Stimulated activated CD8-positive, alpha-beta memory T cell treated with anti-CD3 and anti-CD28 coated beads, Interleukin-7, amount 100 ng/mL, for 48 hours (primary cell): ENCODE results near the gene SUSD2.

Experiments used
- DNase-seq, 2 donors: peaks; one replicate each; pipeline ENCODE4 v3.0.0-alpha.2; 2020; ENCODE audit warnings: low read depth in 1 of 2; ENCODE audit errors: extremely low read depth in 1 of 2

The SUSD2 gene

DNA sequence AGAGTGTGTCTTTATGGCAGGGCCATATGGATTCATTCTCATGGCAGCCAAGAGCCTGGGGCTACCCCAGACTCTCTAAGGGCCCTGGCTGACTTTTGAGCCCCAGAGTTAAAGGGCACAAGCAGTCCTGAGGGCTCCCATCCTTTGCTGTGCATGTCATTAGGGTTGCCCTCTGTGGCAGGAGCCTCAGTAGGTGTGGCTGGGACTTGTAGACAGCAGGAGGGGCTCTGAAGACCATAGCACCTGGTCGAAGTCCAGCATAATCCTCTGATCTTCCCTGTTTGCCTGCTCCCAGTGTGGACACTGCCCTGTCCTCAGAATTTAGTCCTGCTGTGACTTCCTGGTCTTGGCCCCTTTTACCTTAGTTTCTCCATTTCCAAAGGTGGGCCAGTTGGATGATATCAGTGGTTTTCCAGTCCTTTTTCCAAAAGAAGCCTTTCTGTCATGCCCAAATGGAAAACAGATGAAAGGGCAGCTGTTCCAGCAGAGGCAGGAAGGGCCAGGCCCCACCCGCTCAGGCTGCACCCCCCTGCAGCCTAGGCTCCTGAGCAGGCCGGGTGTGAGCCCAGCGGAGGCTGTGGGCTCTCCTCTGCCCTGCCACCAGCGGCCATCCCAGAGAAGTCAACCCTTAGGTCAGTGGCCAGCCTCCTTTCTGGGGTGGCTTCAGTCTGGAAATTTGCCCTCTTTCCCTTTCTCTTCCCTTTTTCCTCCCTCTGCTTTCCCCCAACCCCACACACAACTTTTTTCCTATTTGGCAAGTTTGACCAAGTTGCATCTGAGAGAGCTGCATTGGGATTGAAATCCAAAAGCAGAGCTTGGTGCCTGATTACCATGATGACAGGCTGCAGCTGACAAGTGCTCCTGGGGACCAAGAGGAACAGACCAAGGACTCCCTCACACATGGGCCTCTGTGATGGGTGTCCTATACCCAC, 32.8 kb upstream of the SUSD2 start:
- DNase-seq = no peak

DNA sequence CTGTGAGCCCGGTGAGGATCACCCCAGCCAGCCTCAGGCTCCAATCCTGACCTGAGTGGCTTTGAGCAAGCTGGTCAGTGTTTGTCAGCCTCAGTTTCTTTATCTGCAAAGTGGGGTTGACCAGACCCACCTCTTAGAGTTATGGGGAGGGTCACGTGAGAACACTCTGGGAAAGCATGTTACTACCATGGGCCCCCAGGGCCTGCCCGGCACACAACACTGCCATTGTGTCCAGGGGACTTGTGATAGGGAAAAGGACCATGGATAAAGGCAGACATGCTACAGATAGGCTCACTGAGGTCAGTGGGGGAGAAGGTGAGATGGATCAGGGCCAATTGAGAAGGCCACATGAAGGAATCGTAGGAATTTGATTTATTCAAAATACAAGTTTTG, 32.1 kb upstream of the SUSD2 start:
- no peak for DNase-seq

- no peak for DNase-seq
Measured at GRCh38 chr22:24153353-24153752, 27.9 kb upstream of the SUSD2 start.

DNA sequence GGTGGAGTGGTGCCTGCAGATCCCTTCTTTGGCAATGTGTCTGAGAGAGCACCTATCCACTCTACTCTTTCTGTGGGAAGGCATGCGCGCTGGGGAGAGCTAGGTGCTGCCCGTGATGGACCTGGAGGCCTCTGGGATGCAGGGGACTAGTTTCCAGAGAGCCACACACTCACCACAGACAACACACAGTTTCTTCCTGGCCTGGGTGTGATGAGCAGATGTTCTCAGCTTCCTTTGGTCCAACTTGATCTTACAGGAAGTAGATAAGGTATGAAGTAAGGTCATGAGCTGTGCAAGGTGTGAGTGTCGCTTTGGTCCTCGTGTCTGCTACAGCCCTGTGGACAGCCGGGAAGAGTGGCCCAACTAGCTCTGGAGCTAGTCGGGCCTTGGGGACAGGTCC, 27.3 kb upstream of the SUSD2 start:
- no peak for DNase-seq

DNA sequence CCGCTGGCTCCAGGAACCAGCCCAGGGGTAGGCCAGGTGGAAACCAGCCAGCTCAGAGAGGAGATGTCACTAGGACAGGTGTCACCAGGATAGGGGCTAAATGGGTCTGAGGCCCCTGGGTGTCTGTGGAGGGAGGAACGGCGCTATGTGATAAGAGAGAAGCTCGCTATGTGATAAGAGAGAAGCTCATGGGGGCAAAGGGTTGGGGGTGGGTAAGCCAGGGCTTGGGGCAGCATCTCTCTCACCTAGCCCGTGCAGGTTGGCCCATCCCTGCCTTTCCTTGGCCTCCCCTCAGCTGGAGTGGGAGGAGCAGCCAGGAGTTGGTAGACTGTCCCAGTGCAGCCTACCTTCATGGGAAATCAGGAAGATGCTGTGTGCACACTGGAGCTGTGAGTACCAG, 26.5 kb upstream of the SUSD2 start:
- DNase-seq = no peak

DNA sequence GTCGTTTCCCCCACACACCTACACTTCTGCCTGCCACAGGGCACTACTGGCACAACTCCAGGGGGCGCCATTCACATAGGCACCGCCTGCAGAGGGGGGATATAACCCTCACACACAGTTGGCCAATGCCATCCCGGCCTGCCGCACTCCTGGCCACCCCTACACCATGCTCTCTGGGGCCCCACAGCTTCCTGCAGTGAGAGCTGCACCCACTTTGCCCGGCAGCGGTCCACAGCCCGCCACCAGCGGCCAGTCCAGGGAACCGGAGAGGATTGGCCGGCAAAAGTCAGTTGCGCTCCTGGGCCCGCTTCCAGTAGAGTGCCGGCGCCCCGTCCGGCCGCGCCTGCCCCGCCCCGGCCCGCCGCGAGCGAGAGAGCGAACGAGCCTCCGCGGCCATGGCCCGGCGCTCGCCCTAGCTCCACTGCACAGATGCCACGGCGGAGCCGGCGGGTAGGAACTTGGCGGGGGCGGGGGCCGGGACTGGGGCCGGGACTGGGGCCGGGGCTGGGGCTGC, 25.6 kb upstream of the SUSD2 start:
- DNase-seq = no peak

- DNase-seq = peak; percentile 46 to 62
Measured at GRCh38 chr22:24156141-24156912, 25.0 kb upstream of the SUSD2 start.

GRCh38 chr22:24156913-24157821, 24.1 kb upstream of the SUSD2 start:
- DNase-seq = peak; percentile 70 to 80

GRCh38 chr22:24157822-24158135, 23.5 kb upstream of the SUSD2 start:
- no peak for DNase-seq

GRCh38 chr22:24159650-24160049, 21.6 kb upstream of the SUSD2 start:
- DNase-seq = no peak

DNA sequence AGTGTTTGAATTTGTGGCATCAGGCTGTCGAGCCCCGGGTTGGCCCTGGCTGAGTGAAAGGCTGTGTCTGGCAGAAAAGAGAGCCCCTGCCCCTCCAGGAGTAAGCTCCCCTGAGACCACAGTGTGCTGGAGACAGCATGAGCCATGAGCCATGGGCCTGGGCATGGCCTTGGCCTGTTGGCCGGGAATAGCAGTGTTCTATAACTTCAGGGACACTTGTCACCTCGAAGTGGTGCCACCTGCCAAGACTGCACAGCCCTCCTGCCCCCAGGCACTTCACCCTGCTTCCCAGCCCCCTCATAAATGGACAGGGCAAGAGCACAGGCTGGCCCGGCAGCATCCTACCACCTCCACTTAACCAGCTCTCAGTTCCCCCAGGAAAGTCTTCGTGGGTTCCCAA, 20.7 kb upstream of the SUSD2 start:
- no peak for DNase-seq

DNA sequence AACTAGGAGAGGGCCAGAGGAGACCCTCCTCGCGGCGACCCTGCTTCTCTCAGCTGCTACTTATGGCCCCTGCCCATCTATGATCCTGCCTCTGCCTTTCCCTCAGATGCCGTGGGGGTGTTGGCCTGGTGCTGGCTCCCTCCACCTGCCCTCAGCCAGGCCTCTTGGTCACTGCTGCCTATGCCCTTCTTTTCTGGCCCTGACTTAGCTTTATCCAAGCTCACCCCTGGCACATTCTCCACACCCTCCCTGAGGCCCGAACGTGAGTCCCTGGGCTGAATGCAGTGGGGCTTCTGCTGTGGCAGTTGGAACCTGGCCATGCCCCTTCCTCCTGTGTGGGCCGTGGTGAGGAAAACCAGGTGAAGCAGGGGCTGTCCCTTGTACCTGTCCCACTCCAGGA, 19.8 kb upstream of the SUSD2 start:
- no peak for DNase-seq

DNA sequence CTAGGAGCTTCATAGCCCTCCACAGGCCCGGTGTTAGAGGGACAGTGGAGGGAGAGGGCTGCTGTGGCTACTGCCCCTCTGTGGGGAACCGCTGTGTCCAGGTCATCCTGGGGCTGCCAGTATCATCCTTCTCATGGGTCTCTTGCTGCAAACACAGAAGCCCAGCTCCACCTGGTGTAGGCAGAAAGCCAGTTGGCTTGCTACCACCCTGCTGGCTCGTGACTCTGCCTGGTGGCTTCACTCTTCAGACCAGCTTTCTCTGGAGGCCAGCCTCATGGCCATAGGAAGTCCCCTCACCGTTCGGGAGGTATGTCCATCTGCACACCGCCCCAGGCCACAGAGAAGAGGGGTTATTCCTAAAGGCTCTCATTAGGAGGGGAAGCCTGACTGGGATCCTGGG, 19.4 kb upstream of the SUSD2 start:
- no peak for DNase-seq

- no peak for DNase-seq
Measured at GRCh38 chr22:24162436-24162835, 18.9 kb upstream of the SUSD2 start.

GRCh38 chr22:24164243-24164642, 17.0 kb upstream of the SUSD2 start:
- DNase-seq = no peak

DNA sequence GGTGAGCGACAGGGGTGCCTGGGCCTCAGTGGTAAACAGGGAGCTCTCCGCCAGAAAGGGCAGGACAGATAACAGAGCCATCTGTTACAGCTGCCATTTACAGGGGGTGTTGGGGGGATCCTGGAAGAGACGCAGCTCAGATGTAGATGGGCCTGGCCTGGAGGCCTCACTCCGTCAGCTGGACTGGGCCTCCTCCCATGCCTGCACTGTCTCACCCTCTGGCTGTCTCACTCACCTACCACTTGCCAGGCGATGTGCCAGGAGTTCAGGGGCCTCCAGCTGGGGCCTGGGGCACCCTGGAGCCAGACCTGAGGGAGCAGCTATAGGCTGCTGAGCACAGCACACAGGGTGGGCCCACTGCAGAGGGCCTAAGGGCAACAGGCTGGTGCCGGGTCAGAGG, 16.3 kb upstream of the SUSD2 start:
- no peak for DNase-seq

DNA sequence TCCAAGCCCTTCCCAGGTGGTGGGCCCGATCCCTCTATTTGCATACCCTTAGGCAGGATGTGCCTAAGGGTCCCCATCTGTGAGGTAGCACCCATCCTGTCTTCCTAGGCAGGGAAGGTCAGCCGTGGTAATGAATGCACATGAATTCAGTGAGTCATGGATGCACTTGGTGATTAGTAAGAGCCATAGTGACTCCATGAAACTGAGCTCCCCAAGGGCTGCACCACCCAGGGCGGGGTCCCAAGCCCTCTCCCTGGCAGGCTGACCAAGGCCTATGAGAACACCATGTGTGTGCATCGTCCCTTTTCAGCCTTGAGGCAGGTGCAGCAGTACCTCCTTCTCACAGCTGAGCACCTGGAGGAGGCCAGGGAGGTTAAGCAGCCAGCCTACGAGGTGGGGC, 15.6 kb upstream of the SUSD2 start:
- no peak for DNase-seq

- no peak for DNase-seq
Measured at GRCh38 chr22:24166811-24167210, 14.5 kb upstream of the SUSD2 start.

DNA sequence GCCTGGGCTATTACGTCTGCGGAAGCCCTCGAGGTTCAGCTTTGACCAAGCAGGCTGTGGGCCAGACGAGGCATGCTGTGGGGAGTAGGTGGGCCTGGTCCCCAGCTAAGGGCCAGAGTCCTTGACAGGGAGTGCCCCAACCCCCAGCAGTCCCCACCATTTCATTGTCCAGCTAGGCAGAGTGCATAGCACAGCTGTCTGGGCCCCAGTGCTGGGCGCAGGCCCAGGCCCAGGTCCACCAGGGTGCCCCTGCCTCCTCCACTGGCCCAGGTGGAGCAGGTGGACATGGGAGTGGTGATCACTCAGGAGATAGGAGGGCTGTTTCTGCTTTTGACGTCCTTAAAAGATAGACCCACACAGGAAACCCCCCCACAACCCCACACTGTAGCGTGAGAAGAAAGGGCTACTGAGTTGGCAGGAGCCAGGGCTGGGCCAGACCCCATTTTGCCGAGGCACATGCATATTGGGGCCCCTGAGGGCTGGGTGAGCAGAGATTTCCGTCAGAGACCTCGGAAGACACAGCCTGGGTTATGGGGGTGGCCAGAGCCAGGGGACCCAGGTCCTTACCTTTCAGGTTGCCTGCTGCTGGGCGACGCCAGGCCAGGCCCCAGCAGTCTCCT, 11.7 kb upstream of the SUSD2 start:
- DNase-seq = no peak

- DNase-seq = no peak
Measured at GRCh38 chr22:24170188-24170587, 11.1 kb upstream of the SUSD2 start.

DNA sequence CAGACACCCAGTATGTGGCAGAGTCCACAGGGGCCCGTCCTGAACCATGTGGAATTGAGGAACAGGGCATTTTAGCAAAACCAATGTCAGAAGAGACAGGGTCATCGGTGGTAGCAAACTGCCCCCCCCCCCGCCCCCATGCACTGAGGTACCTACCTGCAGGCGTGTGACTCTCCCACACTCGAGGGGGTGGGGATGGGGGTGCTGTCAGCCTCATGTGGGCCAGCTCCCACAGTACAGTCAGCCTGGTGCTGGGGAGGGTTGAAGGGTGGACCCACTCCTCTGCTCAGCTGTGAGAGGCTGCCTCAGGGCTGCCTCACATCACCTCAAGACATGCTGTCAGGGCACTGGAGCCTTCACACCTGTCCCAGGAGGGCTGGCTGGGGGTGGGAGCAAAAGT, 10.7 kb upstream of the SUSD2 start:
- DNase-seq = no peak
